Measurements from ENCODE around the gene HSPA12A.
A peak's percentile ranks its signal among the peaks of the same experiment; 100 is the strongest.

HSPA12A gene

DNA sequence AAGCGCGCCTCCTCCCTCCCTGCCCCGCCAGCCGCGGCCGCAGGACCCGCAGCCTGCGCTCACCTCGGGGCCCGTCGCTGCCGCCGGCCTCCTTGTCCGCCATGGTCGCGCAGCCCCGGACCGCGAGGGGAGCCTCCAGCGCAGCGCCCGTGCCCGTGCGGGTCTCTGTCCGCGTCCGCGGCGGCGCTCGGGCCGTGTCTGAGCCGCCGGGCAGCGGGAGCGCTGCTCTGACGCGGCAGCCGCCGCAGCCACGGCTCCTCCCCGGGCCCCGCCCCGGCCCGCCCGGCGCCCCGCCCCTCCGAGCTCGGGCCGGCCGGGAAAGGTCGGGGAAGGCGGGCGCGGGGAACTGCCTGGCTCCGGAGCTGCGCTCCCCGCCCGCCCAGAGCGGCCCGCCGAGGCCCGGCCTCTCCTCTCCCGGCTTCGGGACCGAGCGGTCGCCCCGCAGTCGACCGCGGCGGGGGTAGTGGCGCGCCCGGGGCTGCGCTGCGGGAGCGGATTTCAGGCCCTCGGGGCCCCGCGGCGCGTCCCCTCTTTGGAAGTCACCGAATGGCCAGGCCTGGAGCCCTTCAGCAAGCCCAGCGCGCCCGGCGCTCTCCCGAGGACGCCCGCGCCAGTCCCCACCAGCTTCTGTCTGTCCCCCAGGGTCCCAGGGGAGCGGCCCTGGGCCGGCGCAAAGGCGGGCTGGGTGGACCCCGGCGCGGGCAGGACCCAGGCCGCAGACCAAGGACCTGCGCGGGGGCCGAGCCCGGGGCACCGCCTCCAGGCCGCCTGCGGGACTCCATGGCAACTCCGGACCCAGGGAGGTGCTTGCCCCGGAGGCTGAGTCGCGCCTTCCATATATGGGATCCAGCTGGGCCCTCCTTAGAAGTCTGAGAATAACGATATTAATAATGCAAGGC is at the start of gene HSPA12A:
TSS of gene HSPA12A (minus strand) at position 200 of the 899 bp plus-strand sequence. CDS start at position 103, 97 bp downstream.
- no peaks in the 10 kb centered on the region for H3K36me3 ChIP-seq (ENCODE audit: insufficient read depth, insufficient read length, low read length)
- H3K4me3 ChIP-seq (ENCODE audit: insufficient read length, low read depth), result peak within 1 kb of the TSS; percentile 60
- no peaks in the 10 kb centered on the region for H3K9me3 ChIP-seq (ENCODE audit: insufficient read depth, low read length)
- peak within 1 kb of the TSS; percentile 70 for H3K9ac ChIP-seq (ENCODE audit: insufficient read length, low read depth)
- DNase-seq (ENCODE audit: low read depth, low spot score), result no peak
- no peak for TF ChIP-seq ZNF274 (IDR thresholded peaks at IDR 0.05; ENCODE audit: low read depth, low read length)
- TF ChIP-seq SUZ12 (IDR thresholded peaks at IDR 0.05; ENCODE audit: extremely low read depth, insufficient read depth, insufficient read length), result peak; percentile 13
- peaks cover 48% of the 10 kb centered on the region for H3K27me3 ChIP-seq (ENCODE audit: insufficient read depth, insufficient read length)
- no peaks in the 10 kb centered on the region for H3K4me1 ChIP-seq (ENCODE audit: insufficient read depth, insufficient read length)

DNA sequence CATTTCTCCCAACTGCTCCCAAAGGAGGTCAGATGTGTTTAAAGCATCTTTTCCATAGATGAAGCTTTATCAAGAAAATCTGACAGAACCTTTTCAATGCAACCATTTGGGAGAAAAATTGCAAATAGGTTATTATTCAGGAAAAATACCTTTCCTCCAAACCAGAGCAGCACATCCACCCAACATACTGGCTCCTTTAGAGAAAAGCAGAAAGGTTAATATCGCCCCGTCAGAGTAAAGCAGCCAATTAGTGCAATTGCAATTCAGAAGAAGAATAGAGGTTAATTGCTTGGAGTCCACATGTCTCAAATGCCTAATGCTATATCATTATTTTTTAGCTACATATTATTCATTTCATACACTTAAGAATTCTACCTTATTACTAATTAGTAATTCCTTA is 48.9 kb upstream of the HSPA12A start:
- no peak overlapping the region for H3K4me3 ChIP-seq (ENCODE audit: insufficient read length, low read depth)
- DNase-seq (ENCODE audit: low read depth, low spot score), result no peak
- H3K9me3 ChIP-seq (ENCODE audit: insufficient read depth, low read length), result no peaks in the 10 kb centered on the region

DNA sequence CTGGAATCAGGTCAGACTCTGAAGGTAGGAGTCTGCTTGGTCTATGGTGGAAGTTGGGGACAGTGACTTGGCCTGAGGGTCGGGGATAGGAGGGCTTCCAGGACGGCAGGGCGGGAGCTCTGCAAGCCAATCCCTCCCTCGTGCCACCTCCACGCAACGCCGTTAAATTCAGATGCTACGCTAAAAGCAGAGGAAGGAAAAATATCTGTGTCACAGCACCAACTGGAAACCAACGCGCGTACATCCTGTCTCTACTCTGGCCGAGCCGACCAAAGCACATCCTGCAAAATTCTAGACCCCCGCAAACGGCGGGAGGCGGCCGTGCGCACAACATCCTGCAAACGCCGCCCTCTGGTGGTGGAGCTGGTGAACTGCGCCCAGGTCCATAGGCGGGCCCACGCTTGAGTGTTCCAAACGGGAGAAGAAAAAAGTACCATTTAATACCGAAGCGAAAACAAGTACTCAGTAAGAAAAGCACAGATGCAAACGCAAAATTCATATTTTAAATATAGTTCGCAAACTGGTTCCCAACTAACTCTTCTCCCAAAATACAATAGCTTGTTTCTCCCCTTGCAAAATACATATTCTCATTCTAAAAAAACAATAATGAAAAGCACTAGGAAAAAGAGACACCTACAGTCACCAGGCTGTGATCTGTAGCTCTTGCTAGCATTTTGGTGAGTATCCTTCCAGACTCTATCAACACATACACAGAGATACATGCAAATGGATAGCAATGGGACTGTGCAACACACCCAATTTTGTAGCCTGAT is 45.7 kb upstream of the HSPA12A start:
- Histone ChIP-seq H3K36me3 (ENCODE audit: insufficient read depth, insufficient read length, low read length) (no peaks in the 10 kb centered on the region), H3K9me3 (ENCODE audit: insufficient read depth, low read length) (no peaks in the 10 kb centered on the region), H3K4me3 (ENCODE audit: insufficient read length, low read depth) (no peak overlapping the region), H3K4me1 (ENCODE audit: insufficient read depth, insufficient read length) (no peaks in the 10 kb centered on the region), H3K9ac (ENCODE audit: insufficient read length, low read depth) (peak overlapping the region; percentile 63), H3K27me3 (ENCODE audit: insufficient read depth, insufficient read length) (peaks cover 9% of the 10 kb centered on the region)
- DNase-seq (ENCODE audit: low read depth, low spot score), result peak; percentile 46
- no peak for TF ChIP-seq YY1 (IDR thresholded peaks at IDR 0.05; ENCODE audit: insufficient read depth, insufficient read length)
- TF ChIP-seq SUZ12 (IDR thresholded peaks at IDR 0.05; ENCODE audit: extremely low read depth, insufficient read depth, insufficient read length), result no peak
- TF ChIP-seq ZNF274 (IDR thresholded peaks at IDR 0.05; ENCODE audit: low read depth, low read length), result no peak

More for the DNA sequence above, 48.9 kb upstream of the HSPA12A start:
- H3K36me3 ChIP-seq (ENCODE audit: insufficient read depth, insufficient read length, low read length), result no peaks in the 10 kb centered on the region
- no peaks in the 10 kb centered on the region for H3K4me1 ChIP-seq (ENCODE audit: insufficient read depth, insufficient read length)
- TF ChIP-seq SUZ12 (IDR thresholded peaks at IDR 0.05; ENCODE audit: extremely low read depth, insufficient read depth, insufficient read length) (no peak), ZNF274 (IDR thresholded peaks at IDR 0.05; ENCODE audit: low read depth, low read length) (no peak), YY1 (IDR thresholded peaks at IDR 0.05; ENCODE audit: insufficient read depth, insufficient read length) (no peak)
- H3K27me3 ChIP-seq (ENCODE audit: insufficient read depth, insufficient read length), result peaks cover 9% of the 10 kb centered on the region
- H3K9ac ChIP-seq (ENCODE audit: insufficient read length, low read depth), result no peak overlapping the region

GRCh38 chr10:116787053-116787659 is 44.8 kb upstream of the HSPA12A start:
- peaks cover 9% of the 10 kb centered on the region for H3K27me3 ChIP-seq (ENCODE audit: insufficient read depth, insufficient read length)
- no peak overlapping the region for H3K9ac ChIP-seq (ENCODE audit: insufficient read length, low read depth)
- H3K4me3 ChIP-seq (ENCODE audit: insufficient read length, low read depth), result no peak overlapping the region
- H3K4me1 ChIP-seq (ENCODE audit: insufficient read depth, insufficient read length), result no peaks in the 10 kb centered on the region
- no peaks in the 10 kb centered on the region for H3K9me3 ChIP-seq (ENCODE audit: insufficient read depth, low read length)
- TF ChIP-seq YY1 (IDR thresholded peaks at IDR 0.05; ENCODE audit: insufficient read depth, insufficient read length) (no peak), SUZ12 (IDR thresholded peaks at IDR 0.05; ENCODE audit: extremely low read depth, insufficient read depth, insufficient read length) (no peak), ZNF274 (IDR thresholded peaks at IDR 0.05; ENCODE audit: low read depth, low read length) (no peak)
- H3K36me3 ChIP-seq (ENCODE audit: insufficient read depth, insufficient read length, low read length), result no peaks in the 10 kb centered on the region
- DNase-seq (ENCODE audit: low read depth, low spot score), result no peak

- no peaks in the 10 kb centered on the region for H3K4me1 ChIP-seq (ENCODE audit: insufficient read depth, insufficient read length)
- H3K9ac ChIP-seq (ENCODE audit: insufficient read length, low read depth), result no peak overlapping the region
- no peak for DNase-seq (ENCODE audit: low read depth, low spot score)
- H3K9me3 ChIP-seq (ENCODE audit: insufficient read depth, low read length), result no peaks in the 10 kb centered on the region
- no peak for TF ChIP-seq ZNF274 (IDR thresholded peaks at IDR 0.05; ENCODE audit: low read depth, low read length)
- TF ChIP-seq YY1 (IDR thresholded peaks at IDR 0.05; ENCODE audit: insufficient read depth, insufficient read length), result no peak
- TF ChIP-seq SUZ12 (IDR thresholded peaks at IDR 0.05; ENCODE audit: extremely low read depth, insufficient read depth, insufficient read length), result no peak
- peaks cover 9% of the 10 kb centered on the region for H3K27me3 ChIP-seq (ENCODE audit: insufficient read depth, insufficient read length)
- H3K36me3 ChIP-seq (ENCODE audit: insufficient read depth, insufficient read length, low read length), result no peaks in the 10 kb centered on the region
- no peak overlapping the region for H3K4me3 ChIP-seq (ENCODE audit: insufficient read length, low read depth)
These were observed 43.5 kb upstream of the HSPA12A start for GRCh38 chr10:116785867-116786266.

GRCh38 chr10:116785282-116785681 is 42.9 kb upstream of the HSPA12A start:
- Histone ChIP-seq H3K9me3 (ENCODE audit: insufficient read depth, low read length) (no peaks in the 10 kb centered on the region), H3K36me3 (ENCODE audit: insufficient read depth, insufficient read length, low read length) (no peaks in the 10 kb centered on the region), H3K9ac (ENCODE audit: insufficient read length, low read depth) (no peak overlapping the region), H3K4me1 (ENCODE audit: insufficient read depth, insufficient read length) (no peaks in the 10 kb centered on the region), H3K27me3 (ENCODE audit: insufficient read depth, insufficient read length) (peaks cover 9% of the 10 kb centered on the region), H3K4me3 (ENCODE audit: insufficient read length, low read depth) (no peak overlapping the region)
- DNase-seq (ENCODE audit: low read depth, low spot score), result no peak
- TF ChIP-seq YY1 (IDR thresholded peaks at IDR 0.05; ENCODE audit: insufficient read depth, insufficient read length) (no peak), ZNF274 (IDR thresholded peaks at IDR 0.05; ENCODE audit: low read depth, low read length) (no peak), SUZ12 (IDR thresholded peaks at IDR 0.05; ENCODE audit: extremely low read depth, insufficient read depth, insufficient read length) (no peak)

Measured in NT2/D1 (cell line).